GM19324 (cell line): ENCODE data around the gene MAPK1.
"Not testable (repeated sequence)": the region's sequence is repeated elsewhere in the genome, so short reads cannot be mapped to it uniquely, and the experiment has no call there.

Source experiments
- ATAC-seq: cut with Tn5 transposase; IDR thresholded peaks from one replicate; pipeline ENCODE4 v1.9.1; 2021; ENCODE audit warnings: mild to moderate bottlenecking, moderate library complexity; ENCODE audit not compliant: unreplicated experiment, low FRiP score

Gene MAPK1

GRCh38 chr22:21796231-21796630 lies 71.2 kb downstream of the MAPK1 start:
- no peak for ATAC-seq

GRCh38 chr22:21793716-21794115 lies 73.7 kb downstream of the MAPK1 start:
- not testable (repeated sequence) for ATAC-seq

GRCh38 chr22:21791635-21792625 lies 75.5 kb downstream of the MAPK1 start:
- ATAC-seq, result no peak

DNA sequence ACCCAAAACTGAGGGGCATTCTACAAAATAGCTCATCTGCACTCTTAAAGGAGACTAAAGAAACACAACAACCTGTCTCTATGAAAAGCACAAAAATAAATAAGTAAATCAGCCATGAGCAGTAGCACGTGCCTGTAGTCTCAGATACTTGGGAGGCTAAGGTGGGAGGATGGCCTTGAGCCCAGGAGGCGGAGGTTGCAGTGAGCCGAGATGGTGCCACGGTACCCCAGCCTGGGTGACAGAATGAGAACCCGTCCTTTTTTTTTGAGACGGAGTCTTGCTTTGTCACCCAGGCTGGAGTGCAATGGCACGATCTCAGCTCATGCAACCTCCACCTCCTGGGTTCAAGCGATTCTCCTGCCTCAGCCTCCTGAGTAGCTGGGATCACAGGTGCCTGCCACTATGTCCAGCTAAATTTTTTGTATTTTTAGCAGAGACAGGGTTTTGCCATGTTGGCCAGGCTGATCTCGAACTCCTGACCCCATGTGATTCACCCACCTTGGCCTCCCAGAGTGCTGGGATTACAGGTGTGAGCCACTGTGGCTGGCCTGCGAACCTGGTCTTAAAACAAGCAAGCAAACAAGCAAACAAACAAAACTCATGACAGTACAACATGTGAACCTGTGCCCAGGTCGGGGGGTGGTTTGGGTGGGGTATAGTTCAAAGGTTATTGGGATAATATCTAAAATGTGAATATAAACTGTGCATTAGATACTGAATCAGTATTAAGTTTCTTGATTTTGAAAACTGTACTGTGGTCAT lies 76.4 kb downstream of the MAPK1 start:
- ATAC-seq, result not testable (repeated sequence)

- ATAC-seq, result no peak
Measured at GRCh38 chr22:21790359-21790758, 77.1 kb downstream of the MAPK1 start.

- ATAC-seq, result not testable (repeated sequence)
Measured at GRCh38 chr22:21787565-21787964, 79.9 kb downstream of the MAPK1 start.

- no peak for ATAC-seq
Measured at GRCh38 chr22:21780259-21780658, 87.2 kb downstream of the MAPK1 start.

- ATAC-seq, result no peak
Measured at GRCh38 chr22:21779444-21779843, 88.0 kb downstream of the MAPK1 start.

GRCh38 chr22:21778705-21779363 lies 88.6 kb downstream of the MAPK1 start:
- ATAC-seq, result no peak

GRCh38 chr22:21771631-21771976 lies 95.8 kb downstream of the MAPK1 start:
- no peak for ATAC-seq

DNA sequence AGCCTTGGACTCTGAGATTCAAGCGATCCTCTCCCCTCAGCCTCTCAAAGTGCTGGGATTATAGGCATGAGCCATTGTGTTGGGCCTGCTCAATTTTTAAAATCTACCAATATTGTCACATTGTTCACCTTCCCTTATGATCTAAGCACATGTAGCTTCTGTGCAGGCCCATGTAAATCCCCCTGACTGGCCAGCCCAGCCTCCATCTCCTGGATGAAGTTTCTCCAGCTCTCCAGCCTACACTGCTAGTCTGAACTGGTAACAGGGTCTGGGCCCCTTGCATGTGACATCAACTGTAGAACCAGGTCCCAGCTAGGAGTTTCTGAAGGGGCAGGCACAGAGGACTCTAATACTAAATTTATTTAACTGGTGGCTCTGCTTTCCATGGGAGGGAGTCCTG lies 99.0 kb downstream of the MAPK1 start:
- ATAC-seq, result no peak

DNA sequence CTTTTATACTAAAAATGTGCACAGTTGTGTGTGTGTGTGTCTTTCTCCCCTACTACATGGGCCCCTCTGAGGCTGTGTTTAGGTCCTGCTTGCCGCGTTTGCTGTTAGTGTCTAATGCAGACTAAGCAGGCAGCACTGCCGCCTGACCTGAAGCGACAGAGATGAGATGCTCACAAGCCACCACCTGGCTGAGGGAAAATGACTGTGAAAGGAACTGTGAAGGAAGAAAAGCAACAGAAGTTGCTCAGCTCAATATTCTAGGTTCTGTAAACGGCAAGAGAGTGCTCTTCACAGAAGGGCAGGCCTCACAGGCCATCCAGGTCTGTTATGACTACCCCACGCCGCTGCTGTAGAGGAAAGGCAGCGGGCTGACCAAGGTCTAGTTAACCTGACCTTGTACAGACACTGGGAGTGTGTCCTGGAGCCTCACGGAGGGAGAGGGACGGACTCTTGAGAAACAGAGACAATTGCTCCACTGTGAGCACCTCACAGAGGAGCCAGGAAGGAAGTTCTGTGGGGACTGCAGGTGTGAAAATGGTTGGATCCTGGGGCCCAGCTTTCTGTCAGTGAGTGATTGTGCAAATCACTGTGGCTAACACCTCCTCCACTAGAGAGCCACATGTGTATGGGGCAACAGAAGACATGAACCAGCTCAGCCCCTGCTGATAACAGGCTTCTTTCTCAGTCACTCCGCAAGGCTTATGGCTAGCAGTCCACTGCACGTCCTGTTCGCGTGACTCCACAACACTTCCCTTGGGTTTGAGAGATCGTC lies 100.6 kb downstream of the MAPK1 start:
- ATAC-seq, result peak; percentile 70

DNA sequence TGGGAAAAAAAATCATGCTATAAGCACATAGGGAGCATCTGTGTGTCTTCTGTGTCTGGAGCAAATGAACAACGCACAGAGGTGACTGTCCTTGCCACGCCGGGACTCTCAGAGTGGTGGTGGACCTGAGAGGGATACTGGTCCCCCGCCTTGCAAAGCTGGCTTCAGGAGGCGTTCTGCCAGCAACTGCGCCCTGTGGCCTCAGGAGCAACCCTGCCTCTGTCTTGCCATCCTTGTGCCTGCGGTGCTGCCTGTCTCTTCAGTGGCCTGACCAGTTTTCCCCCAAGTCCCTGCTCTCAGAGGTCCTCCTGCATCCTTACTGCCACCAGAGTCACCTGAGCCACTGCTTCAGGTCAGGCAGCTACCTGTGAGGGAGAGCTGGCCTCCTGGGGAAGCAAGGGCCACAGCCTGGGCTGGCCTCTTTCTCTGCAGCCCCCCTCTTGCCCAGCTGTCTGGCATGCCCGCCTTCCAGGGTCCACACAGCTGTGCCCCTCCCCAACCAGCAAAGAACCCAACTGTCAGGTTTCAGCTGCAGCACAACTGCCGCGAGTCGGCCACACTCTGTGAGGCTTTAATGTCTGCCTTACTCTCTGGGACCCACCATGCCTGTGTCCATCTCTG lies 101.4 kb downstream of the MAPK1 start:
- ATAC-seq, result no peak

DNA sequence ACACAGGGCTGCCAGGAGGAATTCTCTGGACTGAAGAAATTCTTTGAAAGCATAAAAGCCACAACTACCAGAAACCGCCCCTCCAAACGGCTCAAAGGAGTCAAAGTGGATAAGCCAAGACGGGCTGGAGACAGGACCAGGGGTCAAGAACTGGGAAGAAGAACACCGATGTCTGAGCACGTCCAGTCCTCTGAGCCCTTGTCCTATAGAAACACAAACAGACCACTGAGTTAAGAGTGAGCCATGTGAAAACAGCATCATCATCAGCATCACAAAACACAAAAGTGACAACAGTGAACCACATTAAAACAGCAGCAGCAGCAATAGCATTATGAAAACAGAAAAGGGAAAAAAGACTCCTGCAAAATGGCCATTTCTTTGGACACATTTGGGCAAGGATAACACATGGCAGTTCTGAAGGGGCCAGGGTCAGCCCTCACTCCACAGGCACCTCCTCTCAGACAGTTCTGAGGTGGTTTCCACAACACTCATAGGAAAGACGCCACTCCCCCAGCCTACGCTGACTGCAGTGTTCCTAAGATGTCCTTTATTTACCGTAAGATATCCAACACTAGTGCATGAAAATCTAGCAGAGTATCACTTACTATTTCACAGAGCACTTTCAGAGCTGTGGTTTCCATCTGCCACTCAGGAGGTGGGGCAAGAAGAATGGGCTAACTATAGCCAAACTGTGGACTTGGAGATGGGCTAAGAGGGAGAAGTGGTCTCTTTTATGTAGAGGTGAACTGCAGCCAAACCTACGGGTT lies 103.2 kb downstream of the MAPK1 start:
- no peak for ATAC-seq

DNA sequence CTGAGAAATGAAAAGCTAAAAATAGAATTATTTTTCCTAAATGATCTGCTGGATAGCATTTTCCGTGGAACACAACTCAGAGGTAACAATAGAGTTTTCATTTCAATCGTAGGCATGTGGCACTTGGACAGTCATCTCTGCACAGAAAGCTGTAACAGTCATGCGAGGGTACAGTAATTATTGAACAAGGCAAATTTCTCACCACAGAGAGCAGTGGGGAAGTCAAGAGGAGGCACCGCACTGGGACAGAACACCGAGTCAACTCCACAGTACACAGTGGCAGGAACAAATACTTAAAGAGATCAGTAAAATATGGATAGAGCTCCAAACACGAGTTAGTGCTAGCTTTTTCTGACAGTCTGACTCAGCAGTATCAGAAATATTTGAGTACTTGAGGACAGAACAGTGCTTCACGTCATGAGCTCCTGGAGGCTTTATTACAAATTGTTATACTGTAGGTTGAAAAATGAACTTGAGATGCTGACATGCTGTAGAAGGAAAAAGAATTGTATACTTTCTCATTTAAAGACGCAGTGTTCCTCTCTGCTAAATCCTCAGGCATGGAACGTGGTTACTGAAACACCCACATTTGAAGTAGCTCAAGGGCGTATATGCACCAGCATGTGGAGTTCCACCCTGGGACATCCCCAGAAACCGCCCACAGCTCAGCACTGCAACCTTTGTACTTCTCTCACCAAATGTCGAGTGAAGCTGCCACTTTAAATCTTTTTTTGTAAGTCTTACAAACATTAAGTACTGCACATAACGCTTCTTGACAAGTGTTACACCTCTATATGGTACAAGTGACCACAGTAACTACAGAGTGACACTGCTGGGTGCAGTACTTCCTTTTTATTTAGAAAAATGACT lies 104.5 kb downstream of the MAPK1 start:
- ATAC-seq, result no peak

DNA sequence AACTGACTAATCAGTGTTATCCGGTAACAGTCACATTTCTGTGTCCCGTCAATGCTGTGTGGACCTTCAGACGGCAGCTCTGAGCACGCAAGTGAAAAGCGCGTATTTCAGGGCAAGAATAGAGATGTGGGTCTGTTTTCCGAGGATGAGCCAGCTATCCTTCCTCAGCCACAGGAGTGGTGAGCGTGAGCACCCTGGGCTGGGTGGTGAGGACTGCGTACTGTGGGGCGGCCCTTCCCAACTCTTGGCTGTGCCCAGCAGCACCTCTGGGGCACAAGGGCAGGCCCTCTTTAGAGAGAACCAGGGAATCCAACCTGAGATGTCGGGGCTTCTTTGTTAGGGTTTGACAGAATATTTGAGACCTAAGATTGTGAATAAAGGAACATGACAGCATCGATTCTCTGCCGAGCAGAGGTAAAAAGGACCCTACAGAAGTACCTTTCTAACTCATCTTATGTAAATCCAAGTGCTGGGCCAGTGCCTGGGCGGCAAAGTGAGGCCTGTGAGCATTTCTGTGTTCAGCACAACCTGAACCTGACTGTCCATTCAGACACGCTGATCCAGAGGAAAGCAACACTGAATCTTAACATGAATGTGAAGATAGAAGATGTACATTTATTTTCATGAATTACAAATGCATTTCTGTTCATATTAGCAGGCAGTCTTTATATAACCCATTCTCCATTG lies 105.3 kb downstream of the MAPK1 start:
- ATAC-seq, result no peak

GRCh38 chr22:21761086-21761485 lies 106.4 kb downstream of the MAPK1 start:
- no peak for ATAC-seq

DNA sequence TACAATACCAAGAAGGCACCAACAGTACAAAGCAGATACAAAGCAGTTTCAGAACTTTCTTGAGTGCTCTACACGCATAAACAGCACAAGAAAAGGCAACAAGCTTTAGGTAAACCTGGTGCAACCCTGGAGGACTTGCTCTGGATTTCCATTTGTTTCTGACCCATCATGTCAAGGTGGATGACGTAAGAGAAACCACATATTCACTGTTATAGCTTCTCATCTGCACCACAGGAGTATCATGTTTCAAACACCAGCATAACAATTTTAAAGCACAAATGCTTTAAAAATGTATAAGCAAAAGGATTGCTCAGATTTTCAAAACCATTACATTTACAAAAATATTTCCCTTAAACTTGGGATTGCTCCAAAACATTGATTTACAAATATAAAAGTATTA lies 106.8 kb downstream of the MAPK1 start:
- ATAC-seq, result no peak
